SK-N-SH (cell line): ENCODE results near the gene MEAK7. TPM values are rescaled to one million over a fixed set of nuclear protein-coding genes. Genes with fewer than 3 reads are reported as not detected.

Experiments
- CTCF ChIA-PET: fragments of 300-600, 350-600 bp; formaldehyde crosslinking; extraction: SDS; loops from one replicate; lab custom pipeline; 2021; lab: Yijun Ruan, JAX
- POLR2A ChIA-PET: fragments of 350-600 bp; sonication (Branson Sonifier 250); formaldehyde crosslinking; extraction: SDS; loops from one replicate; lab custom pipeline; 2020; ENCODE audit warnings: antibody characterized with exemption, inconsistent platforms; lab: Yijun Ruan, JAX
- DNase-seq: peaks from one replicate; pipeline ENCODE4 v3.0.0; 2012
- H2AFZ ChIP-seq: fragments of 200-600 bp; sonication (generic); 2 replicates; pipeline ENCODE4 v1.8.1; 2016; ENCODE audit warnings: antibody characterized with exemption, mild to moderate bottlenecking, low read depth
- H3F3A ChIP-seq: fragments of 200-600 bp; sonication (generic); replicated peaks from 2 replicates; pipeline ENCODE3; 2016; ENCODE audit warnings: antibody characterized with exemption, mild to moderate bottlenecking; ENCODE audit not compliant: insufficient read depth
- H3K27ac ChIP-seq, 2 experiments: fragments of 200-500 bp in 1 of 2; fragments of 200-600 bp in 1 of 2; sonication (Bioruptor generic) in 1 of 2; sonication (generic), shearing (Covaris generic) in 1 of 2; 2 replicates each; pipeline versions ENCODE4 v1.5.1 to v1.6.1; 2014 to 2016; ENCODE audit warnings: low read depth in 2 of 2, inconsistent platforms in 1 of 2, low read length in 1 of 2, mild to moderate bottlenecking in 1 of 2, mixed read lengths in 1 of 2
- H3K27me3 ChIP-seq: fragments of 200-600 bp; sonication (generic), shearing (Covaris generic); 2 replicates; pipeline ENCODE4 v1.6.1; 2016; ENCODE audit warnings: mixed run types; ENCODE audit not compliant: insufficient read depth
- H3K36me3 ChIP-seq, 2 experiments: fragments of 200-500 bp in 1 of 2; fragments of 200-600 bp in 1 of 2; sonication (Bioruptor generic) in 1 of 2; sonication (generic) in 1 of 2; replicated peaks in 1 of 2; 2 replicates each; pipeline versions ENCODE3 to v1.5.1; 2014 to 2016; ENCODE audit warnings: low read length in 1 of 2, mild to moderate bottlenecking in 1 of 2; ENCODE audit not compliant: insufficient read depth in 2 of 2, control insufficient read depth in 1 of 2
- H3K4me1 ChIP-seq, 2 experiments: fragments of 200-500 bp in 1 of 2; fragments of 200-600 bp in 1 of 2; sonication (Bioruptor generic) in 1 of 2; sonication (generic), shearing (Covaris generic) in 1 of 2; 2 replicates each; pipeline versions ENCODE4 v1.5.1 to v1.6.1; 2014 to 2016; ENCODE audit warnings: low read depth in 1 of 2, low read length in 1 of 2, mixed run types in 1 of 2; ENCODE audit not compliant: insufficient read depth in 2 of 2, control insufficient read depth in 1 of 2
- H3K4me2 ChIP-seq: fragments of 200-600 bp; sonication (generic), shearing (Covaris generic); 2 replicates; pipeline ENCODE4 v1.6.1; 2017; ENCODE audit warnings: mixed run types
- H3K4me3 ChIP-seq, 2 experiments: fragments of 200-500 bp in 1 of 2; fragments of 200-600 bp in 1 of 2; sonication (Bioruptor generic) in 1 of 2; sonication (generic), shearing (Covaris generic) in 1 of 2; 2 replicates each; pipeline versions ENCODE4 v1.5.1 to v1.8.1; 2014 to 2016; ENCODE audit warnings: low read depth in 2 of 2, inconsistent platforms in 1 of 2, low read length in 1 of 2, mild to moderate bottlenecking in 1 of 2, mixed read lengths in 1 of 2, moderate library complexity in 1 of 2
- H3K79me2 ChIP-seq: fragments of 200-600 bp; sonication (generic); 2 replicates; pipeline ENCODE4 v1.8.1; 2017; ENCODE audit warnings: mild to moderate bottlenecking; ENCODE audit not compliant: insufficient read depth
- H3K9ac ChIP-seq: fragments of 200-600 bp; sonication (generic); 2 replicates; pipeline ENCODE4 v1.6.1; 2017; ENCODE audit warnings: mixed run types
- H3K9me2 ChIP-seq: fragments of 200-600 bp; sonication (generic); 2 replicates; pipeline ENCODE4 v1.6.1; 2017; ENCODE audit warnings: mixed run types
- H3K9me3 ChIP-seq: fragments of 200-600 bp; sonication (generic); 2 replicates; pipeline ENCODE4 v1.6.1; 2017; ENCODE audit warnings: mixed run types, mild to moderate bottlenecking, moderate library complexity
- H4K20me1 ChIP-seq: fragments of 200-600 bp; sonication (generic); 2 replicates; pipeline ENCODE4 v1.6.1; 2017; ENCODE audit warnings: mild to moderate bottlenecking, mixed run types; ENCODE audit not compliant: insufficient read depth
- CHD2 ChIP-seq: fragments of 150-350 bp; IDR thresholded peaks from 2 replicates; pipeline ENCODE4 v1.6.1; 2018; ENCODE audit warnings: low read length; ENCODE audit not compliant: partially characterized antibody
- CTCF ChIP-seq: fragments of 200-600 bp; sonication (generic); IDR thresholded peaks from 2 replicates; pipeline ENCODE4 v1.6.1; 2017; ENCODE audit warnings: antibody characterized with exemption, mild to moderate bottlenecking, moderate library complexity
- ELF1 ChIP-seq: IDR thresholded peaks from 2 replicates; pipeline ENCODE4 v1.4.0; 2012
- EZH2phosphoT487 ChIP-seq: fragments of 200-600 bp; sonication (generic); IDR thresholded peaks from 2 replicates; pipeline ENCODE4 v1.6.1; 2017; ENCODE audit warnings: low read depth, mixed run types, mild to moderate bottlenecking, antibody characterized with exemption, moderate library complexity, borderline replicate concordance
- FOXJ3 ChIP-seq: sonication (generic); formaldehyde crosslinking; IDR thresholded peaks from 2 replicates; pipeline ENCODE4 v1.5.1; 2020; ENCODE audit warnings: mild to moderate bottlenecking, missing genetic modification reagents
- FOXM1 ChIP-seq: IDR thresholded peaks from 2 replicates; pipeline ENCODE4 v1.4.0; 2012; ENCODE audit warnings: low read depth, mild to moderate bottlenecking
- GABPA ChIP-seq: IDR thresholded peaks from 2 replicates; pipeline ENCODE4 v1.4.0; 2012; ENCODE audit warnings: low read depth, mild to moderate bottlenecking
- IRF3 ChIP-seq: fragments of 150-350 bp; IDR thresholded peaks from 2 replicates; pipeline ENCODE4 v1.6.1; 2016; ENCODE audit warnings: mild to moderate bottlenecking, low read depth, low read length
- JUND ChIP-seq: IDR thresholded peaks from 2 replicates; pipeline ENCODE4 v1.4.0; 2012
- MAX ChIP-seq: IDR thresholded peaks from 2 replicates; pipeline ENCODE4 v1.4.0; 2012; ENCODE audit warnings: low read depth
- MXI1 ChIP-seq: IDR thresholded peaks from 2 replicates; pipeline ENCODE4 v1.6.1; 2012; ENCODE audit warnings: mild to moderate bottlenecking, low read depth, low read length, improper control_type of control experiment
- NRF1 ChIP-seq: IDR thresholded peaks from 2 replicates; pipeline ENCODE4 v1.6.1; 2012; ENCODE audit warnings: low read depth, mild to moderate bottlenecking, low read length
- REST ChIP-seq: IDR thresholded peaks from 2 replicates; pipeline ENCODE4 v1.6.1; 2012; ENCODE audit warnings: mild to moderate bottlenecking, low read depth, low read length, moderate library complexity
- RFX5 ChIP-seq: IDR thresholded peaks from 2 replicates; pipeline ENCODE4 v1.6.1; 2012; ENCODE audit warnings: mild to moderate bottlenecking, improper control_type of control experiment, low read length
- RXRA ChIP-seq: IDR thresholded peaks from 2 replicates; pipeline ENCODE4 v1.4.0; 2012; ENCODE audit warnings: low read depth, mild to moderate bottlenecking, borderline replicate concordance
- SIN3A ChIP-seq: IDR thresholded peaks from 2 replicates; pipeline ENCODE4 v1.6.1; 2012; ENCODE audit warnings: low read depth, mild to moderate bottlenecking, low read length, moderate library complexity, borderline replicate concordance
- YY1 ChIP-seq: IDR thresholded peaks from 2 replicates; pipeline ENCODE4 v1.4.0; 2012; ENCODE audit warnings: low read depth, mild to moderate bottlenecking
- ZBTB33 ChIP-seq: IDR thresholded peaks from 2 replicates; pipeline ENCODE4 v1.4.0; 2012; ENCODE audit warnings: low read depth, borderline replicate concordance
- WGBS: methylation state at CpG from one replicate; pipeline ENCODE4 v1.1.6; 2017; ENCODE audit warnings: low lambda C conversion rate; 5-methylcytosine and 5-hydroxymethylcytosine counted together
- polyA plus RNA-seq, 3 experiments: library from polyadenylated mRNA; depleted of rRNA; stranded (reverse); fragments of >200 nt; gene quantifications; 2 replicates each; pipeline ENCODE4 v1.2.3, GENCODE V29; 2012

Gene MEAK7
- polyA plus RNA-seq, 1 of the 3 experiments (the other 2 are of a cell fraction): 11.9 TPM

- Histone ChIP-seq H4K20me1 (0 out of 2 replicates have a peak, but pooled peaks cover 4% of the 10 kb centered on the region), H3K9ac (no peak overlapping the region), H2AFZ (no peak overlapping the region), H3K4me2 (no peak overlapping the region), H3F3A (peaks cover 2% of the 10 kb centered on the region), H3K9me3 (no peaks in the 10 kb centered on the region), H3K27me3 (no peaks in the 10 kb centered on the region), H3K36me3 (peaks cover 30 to 46% of the 10 kb centered on the region in 2 experiments), H3K4me3 (no peak overlapping the region), H3K4me1 (no peaks in the 10 kb centered on the region; a peak in 1 of 4 replicates), H3K27ac (no peak overlapping the region), H3K9me2 (no peaks in the 10 kb centered on the region), H3K79me2 (no peaks in the 10 kb centered on the region)
- CTCF ChIA-PET: interaction anchor here (2.3 to 2.8 kb wide), 3 partner anchors 11 to 299 kb away, joined by 10 to 13 read pairs (median 13); partner anchors contain the start of gene TAF1C
- TF ChIP-seq NRF1 (no peak), ELF1 (no peak), JUND (no peak), FOXJ3 (CRISPR knock-in tag) (no peak), ZBTB33 (no peak), RFX5 (no peak), GABPA (no peak), CHD2 (no peak), FOXM1 (no peak), REST (no peak), RXRA (no peak), YY1 (no peak), CTCF (no peak), SIN3A (no peak), EZH2phosphoT487 (no peak), IRF3 (no peak), MXI1 (no peak), MAX (no peak)
- POLR2A ChIA-PET: no interaction called here
- WGBS: 86% methylated on average over 10 of the region's 14 CpGs
- DNase-seq: no peak
Measured at GRCh38 chr16:84486126-84486525, 18.3 kb downstream of the MEAK7 start.
